Activated naive CD8-positive, alpha-beta T cell treated with anti-CD3 and anti-CD28 coated beads, Interleukin-2, amount 50 U/mL, for 24 hours (primary cell): ENCODE measurements around the gene IER3.
"Not testable (repeated sequence)": the region's sequence is repeated elsewhere in the genome, so short reads cannot be mapped to it uniquely, and the experiment has no call there.

Source experiments
- ATAC-seq: fragments of 150-1000 bp; cut with Tn5 transposase; one replicate; pipeline ENCODE4 v1.10.0; 2021
- DNase-seq: peaks from one replicate; pipeline ENCODE4 v3.0.0; 2021
- H3K27ac Mint-ChIP-seq: one replicate; pipeline ENCODE4 v1.8.0; 2021; ENCODE audit warnings: mild to moderate bottlenecking, mixed read lengths
- H3K27me3 Mint-ChIP-seq: one replicate; pipeline ENCODE4 v1.8.0; 2021; ENCODE audit warnings: mixed read lengths
- H3K36me3 Mint-ChIP-seq: one replicate; pipeline ENCODE4 v1.8.0; 2021; ENCODE audit warnings: low read depth, mixed read lengths
- H3K4me1 Mint-ChIP-seq: one replicate; pipeline ENCODE4 v1.8.0; 2021; ENCODE audit warnings: mixed read lengths
- H3K4me3 Mint-ChIP-seq: one replicate; pipeline ENCODE4 v1.8.0; 2021; ENCODE audit warnings: mild to moderate bottlenecking, moderate library complexity, mixed read lengths
- H3K9me3 Mint-ChIP-seq: one replicate; pipeline ENCODE4 v1.8.0; 2021; ENCODE audit warnings: mixed read lengths

Gene IER3

DNA sequence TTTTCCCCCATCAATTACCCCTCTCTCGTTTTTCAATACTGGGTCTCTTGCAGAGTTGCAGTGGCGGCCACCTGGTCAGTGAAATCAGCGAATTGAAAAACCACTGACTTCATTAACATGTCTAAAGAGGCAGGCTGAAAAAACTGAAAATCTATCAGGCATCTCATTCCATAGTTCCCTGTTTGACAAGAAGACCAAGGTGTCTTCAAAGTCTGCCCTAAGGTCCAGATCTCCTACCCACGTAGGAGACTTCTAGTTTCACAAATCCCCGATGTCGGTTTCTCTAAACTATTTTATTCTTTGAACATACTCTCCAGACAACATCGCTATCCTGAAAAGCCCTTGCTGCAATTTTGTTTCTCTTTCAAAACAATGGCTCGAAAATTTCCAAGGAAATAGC, 25.0 kb downstream of the IER3 start:
- Mint-ChIP-seq H3K27ac (peak overlapping the region; percentile 98), H3K9me3 (no peaks in the 10 kb centered on the region), H3K4me3 (peak overlapping the region; percentile 96), H3K4me1 (peaks cover 68% of the 10 kb centered on the region), H3K36me3 (peaks cover 55% of the 10 kb centered on the region), H3K27me3 (no peaks in the 10 kb centered on the region)
- ATAC-seq (no peak), DNase-seq (no peak)

DNA sequence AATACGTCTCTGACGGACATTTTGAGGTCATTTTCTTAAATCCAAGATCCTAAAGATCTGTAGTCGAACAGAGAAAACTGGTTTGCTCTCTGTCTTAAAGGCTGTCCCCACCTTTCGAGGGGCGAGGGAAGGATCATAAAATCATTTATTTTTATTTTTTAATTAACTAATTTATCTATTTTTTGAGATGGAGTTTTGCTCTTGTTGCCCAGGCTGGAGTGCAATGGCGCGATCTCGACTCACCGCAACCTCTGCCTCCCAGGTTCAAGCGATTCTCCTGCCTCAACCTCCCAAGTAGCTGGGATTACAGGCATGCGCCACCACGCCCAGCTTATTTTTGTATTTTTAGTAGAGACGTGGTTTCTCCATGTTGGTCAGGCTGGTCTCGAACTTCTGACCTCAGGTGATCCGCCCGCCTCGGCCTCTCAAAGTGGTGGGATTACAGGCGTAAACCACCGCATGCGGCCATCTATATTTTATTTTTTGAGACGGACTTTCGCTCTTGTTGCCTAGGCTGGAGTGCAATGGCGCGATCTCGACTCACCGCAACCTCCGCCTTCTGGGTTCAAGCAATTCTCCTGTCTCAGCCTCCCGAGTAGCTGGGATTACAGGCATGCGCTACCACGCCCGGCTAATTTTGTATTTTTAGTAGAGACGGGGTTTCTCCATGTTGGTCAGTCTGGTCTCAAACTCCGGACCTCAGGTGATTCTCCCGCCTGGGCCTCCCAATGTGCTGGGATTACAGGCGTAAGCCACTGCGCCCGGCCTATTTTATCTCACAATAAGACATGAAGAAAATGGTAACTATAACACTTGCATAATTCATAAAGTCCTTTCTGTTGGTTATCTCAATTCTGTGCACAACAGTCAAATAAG, 26.3 kb downstream of the IER3 start:
- ATAC-seq, DNase-seq, H3K9me3 Mint-ChIP-seq, H3K27me3 Mint-ChIP-seq: not testable (repeated sequence)
- peaks cover 50% of the 10 kb centered on the region for H3K36me3 Mint-ChIP-seq
- peaks cover 56% of the 10 kb centered on the region for H3K4me1 Mint-ChIP-seq
- H3K27ac Mint-ChIP-seq = peak overlapping the region; percentile 97
- H3K4me3 Mint-ChIP-seq = peak overlapping the region; percentile 96

DNA sequence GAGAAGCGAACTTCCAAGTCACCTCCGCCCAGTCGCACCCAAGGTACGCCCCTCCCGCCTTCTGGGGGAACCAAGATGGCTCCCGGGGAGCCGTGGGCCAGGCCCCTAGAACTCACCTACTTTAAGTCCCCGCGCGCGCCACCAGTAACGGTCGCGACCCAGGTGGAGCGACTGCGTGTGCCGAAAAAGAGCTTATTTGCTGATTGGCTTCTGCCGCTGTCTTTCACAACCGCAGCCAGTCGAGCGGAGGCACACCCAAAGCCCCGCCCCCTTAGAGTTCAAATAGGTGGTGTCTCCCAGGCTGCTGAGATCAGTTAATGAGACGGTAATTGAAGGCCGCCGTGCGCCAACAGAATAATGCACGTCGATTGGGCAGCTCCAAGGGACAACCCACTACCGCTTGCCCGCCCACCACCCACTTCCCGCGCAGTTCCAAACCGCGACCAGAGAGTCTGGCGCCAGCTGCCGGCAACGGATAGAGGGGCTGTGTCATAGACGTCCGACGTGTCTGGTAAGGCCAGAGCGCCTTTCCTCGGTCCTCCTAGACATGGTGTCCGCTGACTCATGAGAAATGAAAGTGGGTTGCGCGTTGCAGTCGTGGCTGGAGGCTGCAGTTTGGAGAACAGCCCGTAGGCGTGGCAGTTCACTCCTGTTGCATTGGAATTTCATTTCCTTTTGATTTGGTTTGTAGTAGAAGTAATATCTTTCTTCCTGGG, 27.1 kb downstream of the IER3 start, which contains the start of gene MDC1:
Gene MDC1, minus strand, starts transcription at position 153 of the 716 bp plus-strand sequence. CDS start 2,106 bp downstream, outside the sequence.
- Mint-ChIP-seq H3K27me3 (no peaks in the 10 kb centered on the region), H3K36me3 (peaks cover 50% of the 10 kb centered on the region), H3K27ac (peak within 1 kb of the TSS; percentile 97), H3K9me3 (no peaks in the 10 kb centered on the region), H3K4me1 (peaks cover 54% of the 10 kb centered on the region), H3K4me3 (peak within 1 kb of the TSS; percentile 96)
- ATAC-seq = peak; percentile 80
- peak; percentile 98 for DNase-seq

DNA sequence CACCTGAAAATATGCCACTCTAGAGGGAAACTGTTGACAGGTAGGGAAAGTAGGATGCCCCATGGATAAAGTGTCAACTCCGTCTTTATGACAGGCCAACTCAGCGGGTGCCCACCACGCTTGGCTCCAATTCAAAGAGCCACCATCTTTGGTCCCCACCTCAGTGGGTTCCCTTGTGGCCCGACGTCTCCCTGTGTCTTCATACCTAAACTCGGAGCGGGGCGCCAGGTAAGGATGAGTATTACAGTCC, 27.5 kb downstream of the IER3 start:
- Mint-ChIP-seq H3K36me3 (peaks cover 50% of the 10 kb centered on the region), H3K4me1 (peaks cover 54% of the 10 kb centered on the region)
- ATAC-seq = no peak

DNA sequence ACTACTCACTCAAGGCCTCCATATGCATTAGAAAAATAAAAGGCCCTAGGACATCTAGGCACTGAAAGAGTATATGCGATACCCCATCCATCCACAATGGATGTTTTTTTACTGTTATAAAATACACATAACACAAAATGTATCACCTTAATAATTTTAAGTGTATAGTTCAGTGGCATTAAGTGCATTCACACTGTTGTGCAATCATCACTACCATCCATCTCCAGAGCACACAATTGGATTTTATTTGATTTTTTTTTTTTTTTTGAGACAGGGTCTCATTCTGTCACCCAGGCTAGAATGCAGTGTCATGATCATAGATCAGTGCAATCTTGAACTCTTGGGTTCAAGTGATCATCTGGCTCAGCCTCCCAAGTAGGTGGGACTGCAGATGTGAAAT, 30.1 kb downstream of the IER3 start:
- Mint-ChIP-seq H3K9me3 (no peaks in the 10 kb centered on the region), H3K4me1 (peaks cover 50% of the 10 kb centered on the region), H3K4me3 (no peak overlapping the region), H3K27ac (no peak overlapping the region), H3K36me3 (peaks cover 48% of the 10 kb centered on the region), H3K27me3 (no peaks in the 10 kb centered on the region)
- ATAC-seq (no peak), DNase-seq (no peak)

More for the DNA sequence above, 27.5 kb downstream of the IER3 start:
- H3K9me3 Mint-ChIP-seq = no peaks in the 10 kb centered on the region
- H3K27me3 Mint-ChIP-seq = no peaks in the 10 kb centered on the region
- DNase-seq = no peak
- peak overlapping the region; percentile 97 for H3K27ac Mint-ChIP-seq
- H3K4me3 Mint-ChIP-seq = peak overlapping the region; percentile 94

DNA sequence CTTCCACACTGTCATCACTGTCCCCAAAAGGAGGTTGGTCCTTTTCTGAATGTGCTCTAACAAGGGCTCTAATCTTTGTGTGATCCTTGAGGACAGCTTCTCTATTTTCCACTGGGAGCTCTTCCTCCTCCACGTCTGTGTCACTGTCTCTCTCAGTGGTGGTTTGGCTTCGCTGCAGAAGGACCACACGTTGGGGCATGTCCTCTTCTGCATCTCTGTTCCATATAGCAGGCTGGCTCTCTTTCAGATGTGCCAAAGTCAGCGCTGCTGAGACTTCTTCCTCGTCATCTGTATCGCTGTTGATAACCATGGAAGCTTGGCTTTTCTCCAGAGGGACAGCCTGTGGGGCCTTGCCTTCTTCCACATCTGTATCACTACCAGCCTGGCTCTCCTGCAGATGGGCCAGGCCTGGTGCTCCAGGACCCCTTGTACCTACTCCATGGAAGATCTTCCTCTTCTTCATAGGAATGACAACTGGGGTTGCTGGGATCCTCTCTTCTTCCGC, 31.9 kb downstream of the IER3 start:
- H3K4me3 Mint-ChIP-seq = no peak overlapping the region
- H3K27me3 Mint-ChIP-seq = no peaks in the 10 kb centered on the region
- H3K36me3 Mint-ChIP-seq = peaks cover 56% of the 10 kb centered on the region
- no peaks in the 10 kb centered on the region for H3K9me3 Mint-ChIP-seq
- H3K4me1 Mint-ChIP-seq = peaks cover 35% of the 10 kb centered on the region
- DNase-seq = no peak
- ATAC-seq = no peak
- no peak overlapping the region for H3K27ac Mint-ChIP-seq

DNA sequence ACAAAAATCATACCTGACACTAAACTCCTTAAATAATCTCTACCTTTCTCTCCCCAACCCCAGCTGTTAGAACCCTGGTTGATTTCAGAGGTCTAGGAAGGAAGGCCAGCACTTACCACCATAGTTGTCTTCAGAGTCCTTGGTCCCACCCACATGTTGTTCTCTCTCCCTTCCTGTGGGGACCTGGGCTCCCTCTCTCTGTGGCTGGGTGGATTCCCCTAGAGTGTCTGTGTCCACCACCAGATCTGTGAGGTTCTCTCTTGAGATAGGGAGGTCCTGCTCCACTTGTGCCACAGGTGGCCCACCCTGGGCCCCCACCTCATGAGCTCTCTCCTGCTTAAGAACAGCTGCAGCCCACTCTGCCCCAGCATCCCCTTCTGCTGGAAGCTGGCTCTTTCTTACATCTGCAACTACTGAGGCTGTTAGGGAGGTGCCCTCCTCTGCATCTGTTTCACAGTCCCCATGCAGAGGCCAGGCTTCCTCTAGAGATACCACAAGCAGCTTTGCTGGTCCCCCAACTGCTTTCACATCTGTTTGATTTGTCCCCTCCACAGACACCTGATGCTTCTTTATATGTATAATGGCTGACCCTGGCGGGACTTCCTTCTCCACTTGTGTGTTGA, 32.5 kb downstream of the IER3 start:
- no peak overlapping the region for H3K27ac Mint-ChIP-seq
- H3K4me3 Mint-ChIP-seq = no peak overlapping the region
- H3K36me3 Mint-ChIP-seq = peaks cover 57% of the 10 kb centered on the region
- H3K9me3 Mint-ChIP-seq = no peaks in the 10 kb centered on the region
- H3K4me1 Mint-ChIP-seq = peaks cover 31% of the 10 kb centered on the region
- no peaks in the 10 kb centered on the region for H3K27me3 Mint-ChIP-seq
- DNase-seq (no peak), ATAC-seq (peak; percentile 22)

DNA sequence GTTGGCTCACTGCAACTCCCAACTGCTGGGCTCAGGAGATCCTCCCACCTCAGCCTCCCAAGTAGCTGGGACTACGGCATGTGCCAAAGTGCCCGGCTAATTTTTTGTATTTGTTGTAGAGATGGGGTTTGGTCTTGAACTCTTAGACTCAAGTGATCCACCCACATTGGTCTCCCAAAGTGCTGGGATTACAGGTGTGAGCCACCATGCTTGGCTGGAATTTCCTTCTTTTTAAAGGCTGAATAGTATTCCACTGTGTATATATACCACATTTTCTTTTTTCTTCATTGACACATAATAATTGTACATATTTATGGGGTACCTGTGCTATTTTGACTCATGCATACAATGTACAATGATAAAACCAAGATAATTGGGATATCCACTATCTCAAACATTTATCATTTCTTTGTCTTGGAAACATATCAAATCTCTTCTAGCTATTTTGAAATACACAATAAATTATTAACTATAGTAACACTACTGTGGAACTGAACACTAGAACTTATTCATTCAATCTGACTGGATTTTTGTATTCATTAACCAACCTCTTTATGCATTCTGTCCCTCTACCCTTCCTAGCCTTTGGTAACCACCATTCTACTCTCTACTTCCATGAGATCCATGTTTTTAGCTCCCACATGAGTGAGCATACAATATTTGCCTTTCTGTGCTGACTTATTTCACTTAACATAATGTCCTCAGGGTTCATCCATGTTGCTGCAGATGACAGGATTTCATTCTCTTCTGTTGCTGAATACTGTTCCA, 35.1 kb downstream of the IER3 start:
- Mint-ChIP-seq H3K9me3 (no peaks in the 10 kb centered on the region), H3K4me3 (no peak overlapping the region), H3K27me3 (no peaks in the 10 kb centered on the region), H3K4me1 (peaks cover 12% of the 10 kb centered on the region), H3K27ac (no peak overlapping the region), H3K36me3 (peaks cover 52% of the 10 kb centered on the region)
- ATAC-seq (no peak), DNase-seq (no peak)

DNA sequence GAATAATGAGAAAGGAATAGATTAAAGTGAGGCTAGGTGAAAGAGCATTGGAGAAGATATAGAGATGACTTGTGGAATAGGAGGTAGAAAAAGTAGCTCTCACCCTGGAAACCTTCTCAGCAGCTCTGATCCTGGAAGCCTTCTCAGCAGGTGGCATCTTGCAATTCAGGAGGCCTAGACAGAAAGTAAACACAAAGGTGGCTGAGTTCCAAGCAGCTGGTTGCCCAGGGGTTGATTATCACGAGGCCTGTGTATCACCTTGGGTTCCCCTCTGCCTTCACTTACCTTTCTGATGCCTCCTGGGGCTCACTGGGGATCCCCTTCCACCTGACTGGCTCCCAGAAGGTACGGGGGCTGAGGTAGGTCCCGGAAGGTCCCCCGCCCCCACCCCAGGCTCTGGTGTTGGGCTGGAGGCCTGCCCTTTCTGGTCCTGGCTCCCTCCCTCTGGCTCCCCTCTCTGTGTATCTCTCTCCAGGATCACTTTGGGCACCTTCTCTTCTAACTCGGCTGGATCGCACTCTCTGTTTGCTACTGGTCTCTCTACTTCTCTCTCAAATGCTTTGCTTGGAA, 37.0 kb downstream of the IER3 start:
- Mint-ChIP-seq H3K36me3 (peaks cover 43% of the 10 kb centered on the region), H3K27me3 (no peaks in the 10 kb centered on the region), H3K4me3 (no peak overlapping the region), H3K27ac (no peak overlapping the region), H3K4me1 (peaks cover 7% of the 10 kb centered on the region), H3K9me3 (no peaks in the 10 kb centered on the region)
- no peak for ATAC-seq
- DNase-seq = no peak

DNA sequence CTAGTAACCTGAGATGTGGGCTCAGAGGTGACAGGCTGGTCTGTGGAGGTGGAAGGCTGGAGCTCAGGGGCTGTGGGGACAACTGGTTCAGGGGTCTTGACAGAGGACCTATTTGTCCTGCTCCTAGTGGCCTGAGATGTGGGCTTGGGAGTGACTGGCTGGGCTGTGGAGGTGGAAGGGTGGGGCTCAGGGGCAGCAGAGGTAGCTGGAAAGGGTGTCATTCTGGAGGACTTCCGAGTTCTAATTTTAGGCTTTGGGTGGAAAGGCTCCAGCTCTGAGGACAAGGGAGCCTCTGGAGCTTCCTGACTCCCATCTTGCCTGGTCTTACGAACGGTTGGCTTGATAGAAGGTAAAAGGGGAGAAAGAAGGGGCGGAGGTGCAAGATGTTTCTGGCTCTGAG, 38.7 kb downstream of the IER3 start:
- no peak overlapping the region for H3K4me3 Mint-ChIP-seq
- peaks cover 35% of the 10 kb centered on the region for H3K36me3 Mint-ChIP-seq
- DNase-seq (no peak), ATAC-seq (no peak)
- no peaks in the 10 kb centered on the region for H3K9me3 Mint-ChIP-seq
- no peaks in the 10 kb centered on the region for H3K4me1 Mint-ChIP-seq
- no peaks in the 10 kb centered on the region for H3K27me3 Mint-ChIP-seq
- H3K27ac Mint-ChIP-seq = no peak overlapping the region

DNA sequence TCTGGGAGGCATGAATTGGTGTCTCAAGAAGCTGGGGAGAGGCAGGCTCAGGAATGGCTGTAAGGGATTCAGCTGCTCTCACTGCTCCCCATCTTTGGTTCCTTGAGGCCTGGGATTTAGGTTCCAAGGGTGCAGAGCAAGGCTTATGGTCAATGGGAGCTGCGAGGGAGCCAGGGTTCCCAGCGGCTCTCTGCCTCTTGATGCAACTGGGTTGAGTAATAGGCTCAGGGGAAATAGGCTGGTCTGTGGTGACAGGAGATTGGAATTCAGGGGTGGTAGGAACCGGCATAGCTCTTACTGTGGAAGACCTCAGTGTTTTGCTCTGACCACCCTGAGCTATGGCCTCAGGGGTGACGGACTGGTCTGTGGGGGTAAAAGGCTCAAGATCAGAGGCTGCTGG, 40.5 kb downstream of the IER3 start:
- H3K4me1 Mint-ChIP-seq = no peaks in the 10 kb centered on the region
- H3K4me3 Mint-ChIP-seq = no peak overlapping the region

DNA sequence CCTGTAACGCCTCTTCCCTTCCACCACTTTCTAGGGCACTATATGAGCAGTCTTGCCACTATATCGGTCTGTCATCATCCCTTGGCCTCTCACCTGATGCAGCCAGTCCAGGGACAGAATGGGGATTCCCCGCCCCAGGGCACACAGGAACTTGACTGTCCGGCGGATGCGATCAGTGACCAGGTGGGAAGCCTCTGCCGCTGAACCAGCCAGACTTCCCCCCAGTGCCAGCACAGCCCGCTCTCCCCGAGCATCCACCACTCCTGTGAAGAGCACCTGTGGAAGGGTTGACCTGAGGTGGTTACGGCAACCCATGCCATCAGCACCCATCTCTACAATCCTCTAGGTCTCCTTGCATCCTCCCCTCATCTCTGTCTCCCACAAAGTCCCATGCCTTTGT, 41.3 kb downstream of the IER3 start:
- Mint-ChIP-seq H3K9me3 (no peaks in the 10 kb centered on the region), H3K27me3 (no peaks in the 10 kb centered on the region), H3K36me3 (peaks cover 40% of the 10 kb centered on the region), H3K4me1 (no peaks in the 10 kb centered on the region), H3K4me3 (no peak overlapping the region), H3K27ac (no peak overlapping the region)
- no peak for ATAC-seq
- no peak for DNase-seq

More for the DNA sequence above, 40.5 kb downstream of the IER3 start:
- Mint-ChIP-seq H3K27ac (no peak overlapping the region), H3K36me3 (peaks cover 42% of the 10 kb centered on the region), H3K9me3 (no peaks in the 10 kb centered on the region), H3K27me3 (no peaks in the 10 kb centered on the region)
- ATAC-seq (no peak), DNase-seq (no peak)

DNA sequence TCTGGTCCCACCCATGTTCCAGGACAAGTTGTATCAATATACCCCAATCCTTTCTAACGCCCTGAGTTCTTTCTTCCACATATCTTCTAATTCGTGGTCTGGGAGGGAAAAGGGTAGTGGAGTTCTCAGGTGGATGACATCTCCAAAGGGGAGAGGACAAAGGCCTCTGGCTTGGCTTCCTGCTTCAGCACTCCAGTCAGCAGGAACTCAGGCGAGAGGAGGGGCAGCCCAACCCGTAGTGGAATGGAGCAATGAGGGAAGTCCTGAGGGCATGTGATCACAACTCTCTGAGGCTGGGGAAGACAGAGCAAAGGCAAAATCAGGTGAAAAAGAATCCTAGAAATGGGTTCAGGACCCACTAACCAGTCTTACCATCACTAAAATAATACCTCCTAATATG, 44.0 kb downstream of the IER3 start:
- DNase-seq (no peak), ATAC-seq (no peak)
- no peaks in the 10 kb centered on the region for H3K4me1 Mint-ChIP-seq
- no peaks in the 10 kb centered on the region for H3K27me3 Mint-ChIP-seq
- no peak overlapping the region for H3K27ac Mint-ChIP-seq
- H3K9me3 Mint-ChIP-seq = no peaks in the 10 kb centered on the region
- no peak overlapping the region for H3K4me3 Mint-ChIP-seq
- H3K36me3 Mint-ChIP-seq = peaks cover 29% of the 10 kb centered on the region

DNA sequence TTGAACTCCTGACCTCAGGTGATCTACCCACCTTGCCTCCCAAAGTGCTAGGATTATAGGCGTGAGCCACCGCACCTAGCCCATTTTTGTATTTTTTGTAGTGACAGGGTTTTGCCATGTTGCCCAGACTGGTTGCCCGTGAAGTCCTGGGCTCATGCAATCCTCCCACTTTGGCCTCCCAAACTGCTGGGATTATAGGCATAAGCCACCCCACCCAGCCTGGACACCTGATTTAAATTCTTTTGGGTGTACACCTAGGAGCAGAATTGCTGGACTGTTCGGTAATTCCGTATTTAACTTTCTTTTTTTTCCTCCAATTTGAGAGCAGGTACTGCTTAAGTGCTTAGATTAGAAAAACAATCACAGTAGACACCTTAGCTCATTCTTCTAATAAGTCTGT, 47.9 kb downstream of the IER3 start:
- ATAC-seq = no peak
- Mint-ChIP-seq H3K27ac (no peak overlapping the region), H3K27me3 (no peaks in the 10 kb centered on the region), H3K4me1 (peaks cover 3% of the 10 kb centered on the region), H3K36me3 (peaks cover 17% of the 10 kb centered on the region), H3K4me3 (no peak overlapping the region), H3K9me3 (no peaks in the 10 kb centered on the region)
- DNase-seq = no peak
